CMK (cell line): ENCODE measurements around the gene MACC1.

Source experiments
- DNase-seq: peaks from one replicate; pipeline ENCODE4 v3.0.0-alpha.2; 2010; ENCODE audit warnings: low read depth

The MACC1 gene

DNA sequence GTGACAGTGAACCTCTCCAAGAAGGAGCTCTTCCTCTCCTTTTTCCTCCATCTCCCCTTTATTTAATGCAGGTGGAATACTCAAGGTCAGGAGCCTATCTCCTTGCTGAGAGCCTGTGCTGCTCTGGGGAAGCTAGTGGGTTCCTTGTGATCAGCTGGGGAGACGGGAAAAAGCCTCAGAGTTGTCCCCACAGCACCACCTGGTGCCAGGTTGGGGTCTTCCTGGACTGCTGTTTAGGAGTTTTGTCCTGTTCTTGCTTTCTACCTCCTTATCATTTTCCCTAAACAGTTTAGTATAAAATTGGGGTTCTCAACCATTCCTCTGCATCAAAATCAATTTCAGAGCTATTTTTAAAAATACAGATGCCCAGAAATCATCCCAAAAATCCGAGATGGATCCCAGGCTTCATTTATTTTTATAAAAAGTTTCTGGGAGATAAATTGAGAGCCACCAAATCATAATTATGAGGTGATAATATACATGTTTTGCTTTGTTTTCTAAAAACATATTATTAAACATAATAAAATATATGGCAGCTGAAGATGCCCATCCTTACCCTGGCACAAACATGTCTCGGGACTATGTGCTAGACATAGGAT is 44.3 kb downstream of the MACC1 start:
- DNase-seq, result no peak

DNA sequence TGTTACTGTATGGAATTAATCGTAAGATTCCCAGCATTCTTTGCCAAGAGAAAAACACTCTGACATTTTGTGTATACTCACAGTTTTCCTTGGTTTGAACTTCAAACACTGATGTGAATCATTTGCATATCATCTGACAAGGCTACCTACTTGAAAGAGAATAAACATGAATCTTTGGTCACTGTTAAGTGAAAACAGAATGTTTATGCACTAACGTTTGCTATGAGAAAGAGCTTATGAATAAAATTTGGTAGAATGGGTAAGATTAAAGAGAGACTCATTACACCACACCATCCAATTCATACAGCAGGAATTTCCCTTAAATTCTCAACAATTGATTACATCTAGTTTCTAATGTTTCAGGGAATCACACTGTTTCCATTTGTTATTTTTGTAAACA is 46.6 kb downstream of the MACC1 start:
- no peak for DNase-seq

DNA sequence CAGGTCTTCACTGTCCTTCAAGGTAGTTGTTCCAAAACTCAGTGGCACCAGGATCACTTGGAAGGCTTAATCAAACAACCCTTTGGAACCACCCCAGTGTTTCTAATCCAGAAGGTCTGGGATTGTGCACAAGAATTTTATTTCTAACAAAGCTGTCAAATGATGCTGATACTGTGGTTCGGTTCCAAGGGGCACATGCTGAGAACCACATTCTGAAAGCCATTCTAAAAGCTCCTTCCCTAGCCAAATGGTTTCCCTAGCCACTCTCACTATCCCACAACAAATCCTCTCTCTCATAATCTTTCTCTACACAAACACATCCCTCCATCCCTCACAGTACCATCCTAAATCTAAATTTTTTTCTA is 52.1 kb downstream of the MACC1 start:
- DNase-seq, result no peak

DNA sequence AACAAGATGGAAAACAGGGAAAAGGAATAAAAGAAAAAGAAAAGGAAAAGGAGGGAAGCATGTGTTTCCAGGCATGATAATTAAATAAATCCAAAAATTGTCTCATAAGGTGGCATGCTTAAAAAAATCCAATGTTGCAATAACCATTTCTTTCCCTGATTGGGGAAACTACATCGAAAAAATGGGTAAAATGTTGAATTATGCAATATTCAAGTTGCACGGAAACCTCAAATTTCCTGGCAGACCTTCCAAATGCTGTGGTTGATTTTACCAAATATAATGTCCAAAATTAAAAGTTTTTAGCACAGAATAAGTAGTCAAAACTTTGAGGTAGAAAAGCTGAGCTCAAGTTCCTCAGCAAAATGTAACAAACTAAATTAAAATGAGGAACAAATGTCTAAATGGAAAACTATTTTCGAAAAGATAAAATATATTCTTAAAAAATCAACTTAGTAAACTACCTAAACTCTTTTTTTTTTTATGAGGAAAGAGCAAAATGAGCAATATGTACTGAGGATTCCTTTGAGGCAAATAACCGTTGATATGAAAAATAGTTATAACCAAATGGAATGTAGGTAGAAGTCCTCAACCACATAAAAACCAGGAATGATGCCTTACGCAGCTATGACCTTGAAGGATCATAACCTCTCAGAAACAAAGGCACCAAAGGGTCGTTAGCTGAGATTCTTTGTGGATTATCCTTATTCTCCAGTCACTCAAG is 52.6 kb downstream of the MACC1 start:
- no peak for DNase-seq

DNA sequence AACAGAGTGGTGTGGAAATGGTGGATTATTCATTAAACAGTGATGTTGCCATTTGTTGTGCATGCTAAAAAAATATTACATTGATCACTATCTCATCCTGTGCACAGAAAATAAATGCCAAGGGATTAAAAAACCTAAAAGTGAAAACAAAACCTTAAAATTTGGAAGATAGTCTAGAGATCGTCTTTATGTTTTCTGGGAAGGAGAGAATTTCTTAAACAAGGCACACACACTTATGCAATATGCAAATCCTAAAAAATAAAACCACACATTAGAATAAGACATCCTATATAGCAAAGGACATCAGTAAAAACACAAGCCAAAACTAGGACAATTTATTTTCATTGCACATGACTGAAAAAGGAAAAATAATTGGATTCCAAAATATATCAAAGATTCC is 54.5 kb downstream of the MACC1 start:
- DNase-seq, result no peak

DNA sequence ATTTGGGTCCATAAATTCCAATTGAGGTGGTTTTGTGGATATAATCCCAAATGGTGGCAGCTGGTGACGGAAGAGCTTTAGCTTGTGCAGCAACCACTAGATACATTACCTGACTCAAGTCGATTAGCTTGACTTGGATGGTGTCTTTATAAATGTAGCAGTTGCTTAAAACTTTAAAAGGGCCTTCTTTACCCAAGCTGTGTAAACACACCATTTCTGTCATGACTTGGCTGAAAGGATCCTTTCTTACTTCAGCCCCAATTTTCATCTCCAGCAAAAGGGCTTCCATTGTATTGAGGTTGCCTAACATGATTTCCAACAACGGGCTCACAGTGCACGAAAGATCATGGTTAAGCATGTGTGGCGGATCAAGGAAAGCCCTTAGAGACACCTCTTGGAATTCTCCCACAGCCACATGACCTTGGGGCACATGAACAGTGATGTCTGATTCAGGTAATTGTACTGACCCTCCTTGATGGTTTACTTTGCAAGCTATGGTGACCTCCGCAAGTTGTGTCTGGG is 57.9 kb downstream of the MACC1 start:
- DNase-seq, result no peak

DNA sequence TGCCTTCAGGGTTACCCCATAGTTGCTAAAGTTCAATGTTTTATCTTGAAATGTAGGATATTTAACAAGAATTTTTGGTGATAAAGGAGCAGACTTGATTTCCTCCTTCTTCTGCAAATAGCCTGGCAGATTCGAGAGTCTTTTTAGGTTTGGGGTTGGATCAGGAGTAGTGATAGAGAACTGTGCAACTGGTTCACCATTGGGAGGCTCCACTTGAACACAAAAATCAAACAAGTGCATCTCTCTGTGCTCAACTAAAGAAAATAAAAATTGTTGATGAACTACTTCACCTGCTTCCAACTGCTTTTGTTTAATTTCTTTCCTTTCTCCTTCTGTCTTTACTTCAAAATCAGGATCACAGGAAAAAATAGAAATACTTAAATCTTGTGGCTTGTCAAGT is 58.5 kb downstream of the MACC1 start:
- DNase-seq, result no peak

DNA sequence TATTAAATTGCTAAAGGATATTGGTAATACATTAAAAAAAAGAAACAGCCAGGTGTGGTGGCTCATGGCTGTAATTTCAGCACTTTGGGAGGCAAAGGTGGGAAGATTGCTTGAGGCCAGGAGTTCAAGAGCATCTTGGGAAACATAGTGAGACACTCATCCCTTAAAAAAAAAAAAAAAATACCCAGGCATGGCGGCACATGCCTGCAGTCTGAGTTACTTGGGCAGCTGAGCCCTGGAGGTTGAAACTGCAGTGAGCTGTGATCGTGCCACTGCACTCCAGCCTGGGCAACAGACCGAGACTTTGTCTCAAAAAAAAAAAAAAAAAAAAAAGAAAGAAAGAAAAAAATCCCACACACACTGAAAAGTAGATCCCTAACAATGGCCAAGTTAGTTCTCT is 59.7 kb downstream of the MACC1 start:
- DNase-seq, result no peak

DNA sequence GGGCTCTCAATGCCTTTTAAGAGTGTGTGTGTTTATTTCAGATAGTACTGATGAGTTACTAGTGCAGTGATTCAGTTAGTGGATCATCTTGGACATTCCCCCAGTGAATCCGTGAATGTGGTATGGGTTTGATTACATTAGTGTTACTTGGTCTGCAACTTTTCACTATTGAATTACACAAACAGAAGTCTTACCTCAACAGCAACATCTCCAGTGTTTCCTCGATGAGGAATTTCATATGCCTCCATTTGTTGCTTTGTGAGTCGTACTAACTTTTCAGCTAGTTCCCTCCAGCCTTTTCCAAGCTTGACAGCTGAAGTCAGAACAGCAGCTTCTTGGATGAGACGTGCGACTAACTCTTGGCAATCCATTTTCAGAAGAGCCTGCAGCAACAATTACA is 63.2 kb downstream of the MACC1 start:
- DNase-seq, result no peak

DNA sequence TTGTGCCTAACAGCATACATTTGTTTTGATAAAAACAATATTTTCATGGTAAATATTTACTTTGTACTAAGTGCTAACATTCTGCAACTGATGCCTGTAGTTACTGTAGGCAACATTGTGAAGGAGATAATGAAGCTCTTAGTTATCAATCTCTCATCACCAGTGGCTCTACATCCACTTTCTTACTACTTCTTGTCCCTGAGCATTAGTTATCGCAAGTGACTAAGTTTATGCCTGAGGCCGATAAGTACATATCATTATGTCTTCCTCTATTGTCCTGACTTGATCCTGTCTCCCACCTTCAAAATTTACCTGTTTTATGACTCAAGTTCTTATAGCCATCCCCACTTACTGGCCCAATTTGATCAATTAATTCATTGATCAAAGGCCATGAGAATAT is 63.6 kb downstream of the MACC1 start:
- no peak for DNase-seq

DNA sequence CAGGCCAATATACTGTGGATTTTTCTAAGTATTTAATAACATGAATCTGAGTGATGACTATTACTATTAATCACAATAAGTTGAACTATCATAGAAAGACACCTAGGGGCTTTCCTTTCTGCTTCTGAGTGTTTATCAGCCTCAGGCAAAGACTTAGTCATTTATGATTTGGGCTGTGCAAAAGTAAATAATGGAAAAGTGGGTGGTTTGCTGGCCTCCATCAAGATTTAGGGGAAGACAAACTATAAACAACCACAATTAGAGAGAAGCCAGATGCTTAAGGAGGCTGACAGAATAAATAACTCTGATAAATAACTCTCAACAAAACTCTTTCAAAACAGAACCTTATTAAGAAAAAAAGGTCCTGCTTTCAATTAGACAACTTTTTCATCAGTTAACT is 64.7 kb downstream of the MACC1 start:
- DNase-seq, result no peak

DNA sequence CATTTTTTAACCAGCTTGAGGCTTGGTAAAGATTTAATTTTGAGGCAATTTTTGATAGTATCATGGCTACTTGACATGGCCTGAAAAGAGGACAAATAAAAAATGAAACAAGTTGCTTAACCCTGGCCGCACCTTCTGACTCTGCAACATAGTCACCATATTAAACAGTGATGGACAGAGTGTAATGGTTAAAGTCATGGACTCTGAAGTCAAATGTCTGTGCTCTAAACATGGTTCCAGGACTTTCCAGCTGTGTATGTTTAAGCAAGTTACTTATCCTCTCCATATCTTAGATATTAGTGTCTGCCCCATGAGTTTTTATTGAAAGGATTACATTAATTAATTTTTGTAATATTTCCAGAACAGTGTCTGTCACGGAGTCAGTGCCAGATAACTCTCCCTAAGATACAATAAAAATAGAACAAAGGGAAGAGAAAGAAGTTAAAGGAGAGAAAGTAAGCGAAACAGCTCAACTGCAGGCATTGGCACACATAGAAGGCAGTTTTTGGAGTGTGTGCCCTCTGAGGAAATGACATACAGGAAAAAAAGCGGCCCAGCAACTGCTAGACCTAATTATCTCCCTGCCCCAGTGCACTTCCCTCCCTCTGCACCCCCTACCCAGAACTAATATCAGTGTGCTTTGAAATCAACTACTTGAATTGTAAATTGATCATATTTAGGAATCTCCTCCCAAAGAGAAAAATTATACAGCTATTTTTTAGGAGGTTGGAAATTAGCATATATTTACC is 65.3 kb downstream of the MACC1 start:
- no peak for DNase-seq

DNA sequence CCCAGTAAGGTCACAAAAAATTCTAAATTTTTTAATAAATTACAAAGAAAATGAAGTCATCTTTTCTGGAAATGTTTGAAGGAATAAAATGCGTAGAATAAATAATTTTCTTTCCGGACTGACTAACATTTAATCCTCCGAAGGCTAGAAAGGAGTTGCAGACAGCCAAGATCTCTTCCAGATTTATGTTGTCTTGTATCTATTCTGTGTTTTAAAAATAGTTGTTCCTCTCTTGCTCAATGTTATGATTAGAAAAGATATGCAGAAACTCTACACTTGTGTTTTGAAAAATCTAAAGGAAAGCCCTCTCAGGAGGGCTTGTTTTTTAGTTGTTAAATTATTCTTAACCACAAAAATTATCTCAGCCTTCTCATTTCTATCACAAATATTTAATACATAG is 70.7 kb downstream of the MACC1 start:
- DNase-seq, result no peak

DNA sequence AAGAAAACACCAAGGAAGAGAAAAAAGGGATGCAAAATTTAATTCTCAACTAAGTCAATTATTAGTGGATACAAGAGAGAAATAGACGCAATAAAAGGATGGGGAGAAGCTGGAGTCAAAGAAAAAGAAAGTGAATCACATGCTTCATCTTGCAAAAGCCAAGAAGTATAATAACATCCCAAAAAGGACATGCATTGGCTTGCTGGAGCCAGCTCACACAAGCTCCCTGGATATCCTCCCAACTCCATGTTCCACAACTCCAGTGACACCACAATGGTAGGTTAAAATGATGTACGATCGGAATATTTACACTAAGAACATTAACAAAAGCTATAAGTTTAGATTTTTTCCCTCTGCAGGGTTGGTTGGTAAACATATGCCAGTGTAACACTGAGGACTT is 72.4 kb downstream of the MACC1 start:
- DNase-seq, result no peak

DNA sequence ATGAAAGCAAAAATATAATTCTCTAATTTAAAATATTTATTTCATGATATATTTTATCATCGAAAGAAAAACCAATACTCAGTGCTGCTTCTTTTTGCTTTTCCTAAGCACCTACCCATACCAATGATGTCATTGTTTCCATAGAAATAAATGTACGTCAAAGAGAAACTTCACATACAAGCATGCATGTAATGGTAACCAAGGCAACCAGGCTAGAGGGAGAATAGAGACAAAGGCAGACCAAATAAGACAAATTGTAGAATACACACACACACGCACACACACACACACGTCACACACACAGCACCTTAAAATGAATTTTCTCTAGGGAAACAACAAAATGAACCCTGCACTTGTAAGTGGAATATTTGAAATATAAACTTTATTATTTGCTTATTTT is 75.5 kb downstream of the MACC1 start:
- DNase-seq, result no peak

DNA sequence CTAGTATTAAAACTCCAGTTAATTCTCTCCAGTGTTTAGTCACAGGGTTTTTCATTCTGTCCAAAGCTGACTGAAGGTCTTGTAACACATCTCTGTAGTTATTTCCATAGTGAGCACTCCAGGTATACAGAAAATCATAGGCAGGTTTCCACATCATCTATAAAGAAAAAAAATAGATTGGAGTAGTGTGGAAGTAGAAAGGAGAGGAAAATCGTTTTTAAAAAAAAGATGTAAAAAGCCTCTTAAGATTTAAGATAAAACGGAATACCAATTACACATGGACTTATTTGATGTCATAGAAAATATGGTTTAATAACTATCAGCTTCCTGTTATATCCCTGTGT is 76.2 kb downstream of the MACC1 start:
- no peak for DNase-seq

DNA sequence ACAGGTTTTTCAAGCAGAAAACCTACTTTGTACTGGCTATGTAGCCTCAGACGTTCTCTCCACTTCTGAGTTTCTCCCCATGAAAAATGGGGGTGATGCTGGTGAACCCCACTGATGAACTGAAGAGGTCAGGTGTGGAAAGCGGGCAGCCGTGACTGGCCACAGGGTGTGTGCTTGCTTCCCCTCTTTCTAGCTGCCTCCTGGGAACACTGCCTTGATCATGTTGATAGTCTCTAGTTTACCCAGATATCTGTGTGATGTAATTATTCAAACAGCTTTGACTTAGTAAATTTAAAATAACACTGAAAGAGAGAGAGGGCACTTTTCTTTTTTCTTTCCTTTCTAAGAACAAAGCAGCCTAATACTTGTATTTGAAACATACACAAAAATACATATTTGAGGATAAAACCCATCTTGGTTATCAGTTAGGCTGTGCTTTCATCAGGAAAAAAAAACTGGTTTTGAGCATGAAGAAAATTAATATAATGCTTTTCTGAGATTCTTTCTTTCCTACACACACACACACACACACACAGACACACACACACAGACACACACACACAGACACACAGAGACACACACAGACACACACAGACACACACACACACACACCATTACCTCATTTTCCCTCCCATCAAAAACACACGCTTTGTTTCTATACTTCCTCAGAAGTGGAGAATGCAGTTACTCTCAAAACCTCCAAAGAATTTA is 76.7 kb downstream of the MACC1 start:
- no peak for DNase-seq

DNA sequence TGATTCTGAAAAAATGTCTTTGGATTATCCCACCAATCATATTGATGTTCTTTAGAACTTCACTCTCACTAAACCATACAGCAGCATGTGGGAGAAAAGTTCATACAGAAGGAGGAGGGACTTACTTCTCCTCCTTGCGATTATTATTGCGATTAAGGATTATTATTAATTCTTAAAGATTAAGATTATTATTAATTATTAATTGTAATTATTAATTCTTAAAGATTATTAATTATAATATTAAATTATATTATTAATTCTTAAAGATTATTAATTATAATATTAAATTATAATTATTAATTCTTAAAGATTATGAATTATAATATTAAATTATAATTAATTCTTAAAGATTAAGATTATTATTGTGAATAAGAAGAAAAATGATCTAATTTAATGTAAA is 80.5 kb downstream of the MACC1 start:
- DNase-seq, result no peak

DNA sequence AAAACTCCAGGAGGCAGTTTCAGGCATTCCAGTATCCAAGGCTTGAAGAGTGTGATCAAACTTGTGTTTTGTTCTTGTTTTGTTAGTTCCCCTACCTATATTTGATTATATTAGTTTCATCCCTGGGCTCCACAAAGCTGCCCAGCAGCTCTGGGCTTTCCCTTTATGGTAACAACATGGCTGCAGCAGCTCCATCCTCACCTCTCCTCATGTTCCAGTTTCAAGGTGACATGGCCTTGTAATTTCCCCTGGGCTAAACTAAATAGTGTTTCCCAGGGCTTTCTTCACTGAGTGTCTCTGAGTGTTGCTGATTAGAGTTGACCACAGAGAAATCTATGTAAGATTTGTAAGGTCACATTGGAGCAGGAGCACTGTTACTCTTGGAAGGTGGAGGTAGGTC is 83.4 kb downstream of the MACC1 start:
- no peak for DNase-seq

DNA sequence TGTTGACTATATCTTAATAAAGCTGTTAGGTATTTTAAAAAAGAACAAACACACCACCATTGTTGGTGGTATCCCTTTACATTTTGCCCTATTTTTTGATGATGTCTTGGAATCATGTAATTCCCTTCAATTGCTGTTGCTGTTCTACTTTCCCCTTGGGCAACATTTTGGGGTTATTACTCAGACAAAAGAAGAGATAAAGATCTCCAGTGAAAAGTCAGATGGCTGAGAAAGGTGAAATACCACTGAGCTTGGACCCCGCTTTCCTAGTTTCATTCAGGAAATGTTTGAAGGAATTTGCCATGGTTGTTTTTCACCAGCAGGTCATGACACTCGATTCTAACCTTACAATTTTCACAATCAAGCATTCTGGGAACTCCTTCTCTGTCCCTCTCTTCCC is 84.6 kb downstream of the MACC1 start:
- DNase-seq, result no peak

DNA sequence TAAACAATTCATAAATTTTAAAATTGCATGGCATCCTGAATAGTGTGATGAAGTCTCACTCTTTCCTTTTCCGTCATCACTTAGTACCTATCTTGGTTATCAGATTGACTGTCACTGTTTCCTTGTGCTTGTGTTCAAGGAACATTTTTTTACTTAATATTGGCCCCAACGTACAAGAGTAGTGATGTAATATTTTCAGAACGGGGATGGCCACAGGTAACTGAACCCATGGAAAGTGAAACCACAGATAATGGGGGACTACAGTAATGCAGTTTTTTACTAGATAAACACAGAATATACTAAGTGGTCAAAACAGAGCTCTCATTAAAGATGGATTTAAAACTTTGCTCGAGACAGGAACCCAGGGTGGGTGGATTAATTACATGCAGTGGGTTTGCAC is 85.4 kb downstream of the MACC1 start:
- DNase-seq, result no peak

DNA sequence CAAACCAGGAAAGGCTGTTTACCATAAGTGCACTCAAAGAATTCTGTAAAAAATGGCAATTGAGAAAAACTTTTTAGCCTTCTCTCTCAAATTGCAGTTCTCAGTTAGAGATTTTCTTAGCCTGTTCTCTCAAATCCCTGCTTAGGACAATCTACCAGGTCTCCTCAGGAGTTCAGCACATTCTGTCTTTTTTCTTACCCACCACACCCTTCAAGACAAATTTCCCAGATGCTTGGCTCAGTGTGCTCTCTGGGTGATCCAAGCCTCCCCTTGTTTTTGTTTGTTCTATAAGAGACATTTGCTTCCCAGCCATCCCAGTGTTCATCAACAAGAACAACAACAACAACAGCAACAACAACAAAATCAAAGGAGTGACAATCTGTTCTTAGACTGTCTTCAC is 87.3 kb downstream of the MACC1 start:
- no peak for DNase-seq

DNA sequence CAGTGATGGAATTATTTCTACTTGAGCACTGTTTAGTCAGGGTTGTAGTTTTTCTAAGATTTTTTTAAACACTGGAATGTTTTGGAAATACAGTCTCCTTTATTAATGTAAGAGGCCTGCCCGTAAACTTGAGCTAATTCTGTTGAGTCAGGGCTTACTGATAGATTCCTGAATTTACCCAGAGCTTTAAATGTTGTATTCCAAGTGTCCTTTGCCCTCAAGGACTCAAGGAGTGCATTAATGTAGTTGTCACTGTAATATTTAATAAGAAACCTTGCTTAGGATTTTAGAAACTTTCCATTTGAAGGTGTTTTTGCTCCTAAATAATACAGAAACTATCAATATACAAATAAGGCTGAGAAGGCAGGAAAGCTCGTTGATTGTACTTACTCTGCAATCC is 89.2 kb downstream of the MACC1 start:
- no peak for DNase-seq
